ENCODE data around the gene DNASE1L1.

Gene DNASE1L1

GRCh38 chrX:154436374-154436982 is 27.4 kb upstream of the DNASE1L1 start:
- no peak for DNase-seq (ENCODE audit: low read depth)

- DNase-seq (ENCODE audit: low read depth): no peak
Observed at GRCh38 chrX:154435171-154435733, 26.2 kb upstream of the DNASE1L1 start.

- DNase-seq (ENCODE audit: low read depth): no peak
Observed at GRCh38 chrX:154434394-154435168, 25.5 kb upstream of the DNASE1L1 start.

- no peak for DNase-seq (ENCODE audit: low read depth)
Observed at GRCh38 chrX:154433605-154434004, 24.6 kb upstream of the DNASE1L1 start.

GRCh38 chrX:154432210-154432609 is 23.2 kb upstream of the DNASE1L1 start:
- no peak for DNase-seq (ENCODE audit: low read depth)

- no peak for DNase-seq (ENCODE audit: low read depth)
Observed at GRCh38 chrX:154431341-154431740, 22.3 kb upstream of the DNASE1L1 start.

- no peak for DNase-seq (ENCODE audit: low read depth)
Observed at GRCh38 chrX:154430916-154431315, 21.9 kb upstream of the DNASE1L1 start.

GRCh38 chrX:154430479-154430878 is 21.4 kb upstream of the DNASE1L1 start:
- DNase-seq (ENCODE audit: low read depth): no peak

GRCh38 chrX:154429711-154430110 is 20.7 kb upstream of the DNASE1L1 start:
- DNase-seq (ENCODE audit: low read depth): no peak

- DNase-seq (ENCODE audit: low read depth): peak; percentile 64
Observed at GRCh38 chrX:154428176-154429171, 19.4 kb upstream of the DNASE1L1 start, which contains the start of gene ATP6AP1. Gene ATP6AP1, plus strand, starts transcription at chrX:154428677. Its CDS starts 16 bp downstream, at chrX:154428693.

- no peak for DNase-seq (ENCODE audit: low read depth)
Observed at GRCh38 chrX:154426916-154427770, 18.1 kb upstream of the DNASE1L1 start.

- no peak for DNase-seq (ENCODE audit: low read depth)
Observed at GRCh38 chrX:154420402-154420756, 11.3 kb upstream of the DNASE1L1 start.

- no peak for DNase-seq (ENCODE audit: low read depth)
Observed at GRCh38 chrX:154419688-154420401, 10.8 kb upstream of the DNASE1L1 start.

GRCh38 chrX:154419189-154419588 is 10.1 kb upstream of the DNASE1L1 start:
- DNase-seq (ENCODE audit: low read depth): no peak

- DNase-seq (ENCODE audit: low read depth): no peak
Observed at GRCh38 chrX:154417157-154417556, 8.1 kb upstream of the DNASE1L1 start.

- no peak for DNase-seq (ENCODE audit: low read depth)
Observed at GRCh38 chrX:154413142-154413541, 4.1 kb upstream of the DNASE1L1 start.

GRCh38 chrX:154412468-154412867 is 3.4 kb upstream of the DNASE1L1 start:
- no peak for DNase-seq (ENCODE audit: low read depth)

GRCh38 chrX:154411981-154412340 is 2.9 kb upstream of the DNASE1L1 start:
- DNase-seq (ENCODE audit: low read depth): no peak

- DNase-seq (ENCODE audit: low read depth): no peak
Observed at GRCh38 chrX:154408659-154409221, 314 bp downstream of the DNASE1L1 start.

GRCh38 chrX:154404625-154405192 is 4.3 kb downstream of the DNASE1L1 start:
- DNase-seq (ENCODE audit: low read depth): no peak
